Measurements from ENCODE around the gene SPATA25. TPM values are rescaled to one million over a fixed set of nuclear protein-coding genes. Genes with fewer than 3 reads are reported as not detected.

SPATA25 gene
- total RNA-seq, 1 experiment from 2014 or later, result 5.8 TPM

DNA sequence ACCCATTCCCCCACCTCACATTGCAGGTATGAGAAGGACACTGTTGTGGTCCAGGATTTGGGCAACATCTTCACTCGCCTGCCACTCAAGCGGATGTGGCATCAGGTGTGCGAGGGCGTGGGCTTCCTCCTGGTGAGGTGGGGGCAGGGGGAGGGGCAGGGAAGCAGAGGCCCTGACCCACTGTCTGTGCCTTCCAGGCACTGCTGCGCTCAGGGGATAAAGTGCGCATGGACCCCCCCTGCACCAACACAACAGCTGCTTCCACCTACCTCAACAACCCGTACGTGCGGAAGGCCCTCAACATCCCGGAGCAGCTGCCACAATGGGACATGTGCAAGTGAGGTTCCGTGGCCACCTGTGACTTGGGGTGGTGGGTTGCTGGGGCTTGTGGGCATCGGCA lies 7.4 kb upstream of the SPATA25 start:
- intact Hi-C loops (cut with micrococcal nuclease; ENCODE audit: unreplicated experiment), result no loop called here
- TF ChIP-seq, protein P1, sequence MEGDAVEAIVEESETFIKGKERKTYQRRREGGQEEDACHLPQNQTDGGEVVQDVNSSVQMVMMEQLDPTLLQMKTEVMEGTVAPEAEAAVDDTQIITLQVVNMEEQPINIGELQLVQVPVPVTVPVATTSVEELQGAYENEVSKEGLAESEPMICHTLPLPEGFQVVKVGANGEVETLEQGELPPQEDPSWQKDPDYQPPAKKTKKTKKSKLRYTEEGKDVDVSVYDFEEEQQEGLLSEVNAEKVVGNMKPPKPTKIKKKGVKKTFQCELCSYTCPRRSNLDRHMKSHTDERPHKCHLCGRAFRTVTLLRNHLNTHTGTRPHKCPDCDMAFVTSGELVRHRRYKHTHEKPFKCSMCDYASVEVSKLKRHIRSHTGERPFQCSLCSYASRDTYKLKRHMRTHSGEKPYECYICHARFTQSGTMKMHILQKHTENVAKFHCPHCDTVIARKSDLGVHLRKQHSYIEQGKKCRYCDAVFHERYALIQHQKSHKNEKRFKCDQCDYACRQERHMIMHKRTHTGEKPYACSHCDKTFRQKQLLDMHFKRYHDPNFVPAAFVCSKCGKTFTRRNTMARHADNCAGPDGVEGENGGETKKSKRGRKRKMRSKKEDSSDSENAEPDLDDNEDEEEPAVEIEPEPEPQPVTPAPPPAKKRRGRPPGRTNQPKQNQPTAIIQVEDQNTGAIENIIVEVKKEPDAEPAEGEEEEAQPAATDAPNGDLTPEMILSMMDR (IDR thresholded peaks at IDR 0.05; ENCODE audit: unreplicated experiment), result no peak
- no peaks in the 10 kb centered on the region for H3K9me3 Mint-ChIP-seq (ENCODE audit: low read depth, unreplicated experiment)
- no peak for DNase-seq
- H3K4me1 Mint-ChIP-seq (ENCODE audit: low read depth, unreplicated experiment), result peaks cover 9% of the 10 kb centered on the region
- no peak overlapping the region for H3K27ac Mint-ChIP-seq (ENCODE audit: unreplicated experiment)
- no peaks in the 10 kb centered on the region for H3K27me3 Mint-ChIP-seq (ENCODE audit: unreplicated experiment)
- H3K36me3 Mint-ChIP-seq (ENCODE audit: insufficient read depth, unreplicated experiment), result peaks cover 36% of the 10 kb centered on the region
- H3K4me3 Mint-ChIP-seq (ENCODE audit: low read depth, unreplicated experiment), result no peak overlapping the region
- no TSS peak for BruUV-seq (replicated peaks)
- CTCF ChIA-PET, result no interaction called here

DNA sequence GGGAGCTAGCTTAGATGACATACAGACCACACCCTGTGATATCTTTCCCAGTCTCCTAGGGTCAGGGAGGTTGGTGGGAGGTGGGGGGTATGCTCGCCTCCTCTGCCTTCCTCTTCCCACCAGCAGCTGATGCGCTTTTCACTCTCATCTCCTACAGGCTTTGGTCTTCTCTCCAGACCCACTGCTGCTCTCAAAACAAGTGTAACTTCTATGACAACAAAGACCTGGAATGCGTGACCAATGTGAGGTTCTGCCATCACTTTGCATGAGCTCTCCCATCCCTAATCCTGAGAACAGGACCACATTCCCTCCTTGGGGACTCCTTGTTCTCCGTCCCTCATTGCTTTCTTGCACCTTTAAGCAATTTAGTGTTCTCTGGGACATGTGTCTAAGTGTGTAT lies 6.4 kb upstream of the SPATA25 start:
- no TSS peak for BruUV-seq (replicated peaks)
- Mint-ChIP-seq H3K36me3 (ENCODE audit: insufficient read depth, unreplicated experiment) (peaks cover 38% of the 10 kb centered on the region), H3K9me3 (ENCODE audit: low read depth, unreplicated experiment) (no peaks in the 10 kb centered on the region), H3K4me3 (ENCODE audit: low read depth, unreplicated experiment) (no peak overlapping the region), H3K27ac (ENCODE audit: unreplicated experiment) (no peak overlapping the region), H3K4me1 (ENCODE audit: low read depth, unreplicated experiment) (peaks cover 9% of the 10 kb centered on the region), H3K27me3 (ENCODE audit: unreplicated experiment) (no peaks in the 10 kb centered on the region)
- no peak for DNase-seq
- CTCF ChIA-PET, result interaction anchor here (0.6 kb wide), 2 partner anchors 15 to 864 kb away, joined by 3 read pairs; no protein-coding TSS in a partner anchor
- TF ChIP-seq, protein P1 (IDR thresholded peaks at IDR 0.05; ENCODE audit: unreplicated experiment), result no peak
- intact Hi-C loops (cut with micrococcal nuclease; ENCODE audit: unreplicated experiment), result no loop called here

DNA sequence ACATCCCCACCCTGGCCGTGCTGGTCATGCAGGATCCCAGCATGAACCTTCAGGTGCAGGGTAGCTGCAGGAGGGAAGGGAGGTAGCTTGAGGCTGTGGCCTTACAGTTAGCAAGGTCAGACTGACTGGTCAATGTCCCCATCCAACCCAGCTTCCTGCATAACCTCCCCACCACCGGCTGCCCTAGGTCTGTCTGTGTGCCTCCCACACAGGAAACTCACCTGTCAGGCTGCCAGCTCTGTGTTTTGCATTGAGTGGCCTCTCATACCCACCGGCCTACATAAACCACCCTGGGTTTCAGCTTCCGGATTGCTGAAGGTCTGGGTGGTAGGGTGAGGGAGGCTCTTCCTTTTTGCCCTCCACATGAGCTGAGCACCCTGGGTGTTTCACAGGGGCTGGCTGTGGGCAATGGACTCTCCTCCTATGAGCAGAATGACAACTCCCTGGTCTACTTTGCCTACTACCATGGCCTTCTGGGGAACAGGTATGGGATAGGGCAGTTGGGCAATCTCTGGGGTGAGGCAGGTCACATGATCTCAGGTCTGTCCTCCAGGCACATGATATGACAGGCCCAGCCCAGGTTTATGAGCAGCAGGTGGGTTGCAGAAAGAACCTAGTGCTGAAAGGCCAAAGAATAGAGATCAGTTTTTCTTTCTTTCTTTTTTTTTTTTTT lies 5.5 kb upstream of the SPATA25 start:
- no peaks in the 10 kb centered on the region for H3K27me3 Mint-ChIP-seq (ENCODE audit: unreplicated experiment)
- intact Hi-C loops (cut with micrococcal nuclease; ENCODE audit: unreplicated experiment), result no loop called here
- CTCF ChIA-PET, result interaction anchor here (0.6 to 1.4 kb wide), 6 partner anchors 12 to 863 kb away, joined by 3 to 4 read pairs (median 3); partner anchors contain the start of gene ZSWIM1
- no peak for DNase-seq
- H3K4me1 Mint-ChIP-seq (ENCODE audit: low read depth, unreplicated experiment), result peaks cover 9% of the 10 kb centered on the region
- H3K27ac Mint-ChIP-seq (ENCODE audit: unreplicated experiment), result no peak overlapping the region
- no peaks in the 10 kb centered on the region for H3K9me3 Mint-ChIP-seq (ENCODE audit: low read depth, unreplicated experiment)
- BruUV-seq (replicated peaks), result no TSS peak
- H3K36me3 Mint-ChIP-seq (ENCODE audit: insufficient read depth, unreplicated experiment), result peaks cover 38% of the 10 kb centered on the region
- TF ChIP-seq, protein P1 (IDR thresholded peaks at IDR 0.05; ENCODE audit: unreplicated experiment), result no peak
- H3K4me3 Mint-ChIP-seq (ENCODE audit: low read depth, unreplicated experiment), result peak overlapping the region; percentile 97

DNA sequence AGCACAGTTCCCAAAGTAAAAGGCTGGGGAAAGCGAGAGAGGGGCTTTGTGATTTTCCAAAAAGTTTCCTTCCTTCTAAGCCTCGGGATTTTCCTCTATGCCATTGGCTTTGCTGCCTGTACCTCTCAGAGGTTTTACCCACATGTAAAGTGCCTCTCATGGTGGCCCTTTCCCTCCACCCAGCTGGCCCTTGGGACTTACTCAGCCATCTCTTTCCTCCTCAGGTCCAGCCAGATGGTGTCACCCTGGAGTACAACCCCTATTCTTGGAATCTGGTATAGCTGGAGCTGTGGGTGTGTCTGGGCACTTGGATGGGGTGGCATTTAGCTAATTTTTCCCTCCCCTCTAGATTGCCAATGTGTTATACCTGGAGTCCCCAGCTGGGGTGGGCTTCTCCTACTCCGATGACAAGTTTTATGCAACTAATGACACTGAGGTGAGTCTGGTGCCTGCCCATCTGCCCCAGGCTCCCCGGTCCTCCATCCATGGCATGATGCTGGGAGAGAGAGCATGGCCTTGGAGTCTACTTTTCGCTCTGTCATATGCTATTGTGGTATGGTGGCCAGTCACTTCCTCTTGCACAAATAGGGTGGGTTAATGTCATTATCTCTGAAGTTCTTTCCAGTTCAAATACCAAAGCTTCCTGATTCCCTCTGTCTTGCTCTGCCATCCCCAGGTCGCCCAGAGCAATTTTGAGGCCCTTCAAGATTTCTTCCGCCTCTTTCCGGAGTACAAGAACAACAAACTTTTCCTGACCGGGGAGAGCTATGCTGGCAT lies 4.8 kb upstream of the SPATA25 start:
- Mint-ChIP-seq H3K36me3 (ENCODE audit: insufficient read depth, unreplicated experiment) (peaks cover 38% of the 10 kb centered on the region), H3K4me3 (ENCODE audit: low read depth, unreplicated experiment) (peak overlapping the region; percentile 97), H3K27me3 (ENCODE audit: unreplicated experiment) (no peaks in the 10 kb centered on the region), H3K27ac (ENCODE audit: unreplicated experiment) (peak overlapping the region; percentile 95), H3K9me3 (ENCODE audit: low read depth, unreplicated experiment) (no peaks in the 10 kb centered on the region), H3K4me1 (ENCODE audit: low read depth, unreplicated experiment) (peaks cover 9% of the 10 kb centered on the region)
- TF ChIP-seq, protein P1 (IDR thresholded peaks at IDR 0.05; ENCODE audit: unreplicated experiment), result no peak
- intact Hi-C loops (cut with micrococcal nuclease; ENCODE audit: unreplicated experiment), result no loop called here
- no TSS peak for BruUV-seq (replicated peaks)
- DNase-seq, result peak; percentile 43
- CTCF ChIA-PET, result interaction anchor here (0.5 to 1.4 kb wide), 5 partner anchors 12 to 500 kb away, joined by 3 to 4 read pairs (median 3); partner anchors contain the start of gene ZSWIM1

Data from Calu3 (cell line).